Measurements from ENCODE around the gene SMIM13.

SMIM13 gene

DNA sequence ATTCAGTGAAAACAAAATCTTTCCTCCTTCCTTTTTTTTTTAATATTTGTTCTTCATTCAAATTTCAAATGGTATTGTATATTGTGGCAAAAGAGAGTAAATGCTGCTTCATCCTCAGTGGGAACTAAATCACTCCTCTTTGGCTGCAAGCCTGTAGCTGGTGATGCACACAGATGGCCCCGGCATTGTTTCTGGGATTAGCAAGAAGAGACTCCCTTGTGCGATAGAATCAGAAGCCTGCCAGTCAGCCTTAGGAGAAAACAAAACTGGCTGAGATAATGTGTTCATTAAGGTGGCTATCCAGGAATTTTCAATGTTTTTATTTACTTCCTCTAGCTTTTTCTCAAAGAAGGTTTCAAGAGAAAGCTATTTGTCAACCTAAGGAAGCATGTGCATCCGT is 28.8 kb upstream of the SMIM13 start:
- no peak overlapping the region for H3K4me3 ChIP-seq (ENCODE audit: low read depth, low read length)
- TF ChIP-seq, protein P1, sequence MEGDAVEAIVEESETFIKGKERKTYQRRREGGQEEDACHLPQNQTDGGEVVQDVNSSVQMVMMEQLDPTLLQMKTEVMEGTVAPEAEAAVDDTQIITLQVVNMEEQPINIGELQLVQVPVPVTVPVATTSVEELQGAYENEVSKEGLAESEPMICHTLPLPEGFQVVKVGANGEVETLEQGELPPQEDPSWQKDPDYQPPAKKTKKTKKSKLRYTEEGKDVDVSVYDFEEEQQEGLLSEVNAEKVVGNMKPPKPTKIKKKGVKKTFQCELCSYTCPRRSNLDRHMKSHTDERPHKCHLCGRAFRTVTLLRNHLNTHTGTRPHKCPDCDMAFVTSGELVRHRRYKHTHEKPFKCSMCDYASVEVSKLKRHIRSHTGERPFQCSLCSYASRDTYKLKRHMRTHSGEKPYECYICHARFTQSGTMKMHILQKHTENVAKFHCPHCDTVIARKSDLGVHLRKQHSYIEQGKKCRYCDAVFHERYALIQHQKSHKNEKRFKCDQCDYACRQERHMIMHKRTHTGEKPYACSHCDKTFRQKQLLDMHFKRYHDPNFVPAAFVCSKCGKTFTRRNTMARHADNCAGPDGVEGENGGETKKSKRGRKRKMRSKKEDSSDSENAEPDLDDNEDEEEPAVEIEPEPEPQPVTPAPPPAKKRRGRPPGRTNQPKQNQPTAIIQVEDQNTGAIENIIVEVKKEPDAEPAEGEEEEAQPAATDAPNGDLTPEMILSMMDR (IDR thresholded peaks at IDR 0.05; ENCODE audit: insufficient read depth, low read length, missing control alignments) = no peak
- ChIA-PET POLR2A (no interaction called here), CTCF (interaction anchor here (0.6 to 7.3 kb wide), 13 partner anchors 7 to 586 kb away, joined by 3 to 222 read pairs (median 5); partner anchors contain the start of gene ELOVL2)
- DNase-seq (ENCODE audit: low read depth, low spot score) = no peak

DNA sequence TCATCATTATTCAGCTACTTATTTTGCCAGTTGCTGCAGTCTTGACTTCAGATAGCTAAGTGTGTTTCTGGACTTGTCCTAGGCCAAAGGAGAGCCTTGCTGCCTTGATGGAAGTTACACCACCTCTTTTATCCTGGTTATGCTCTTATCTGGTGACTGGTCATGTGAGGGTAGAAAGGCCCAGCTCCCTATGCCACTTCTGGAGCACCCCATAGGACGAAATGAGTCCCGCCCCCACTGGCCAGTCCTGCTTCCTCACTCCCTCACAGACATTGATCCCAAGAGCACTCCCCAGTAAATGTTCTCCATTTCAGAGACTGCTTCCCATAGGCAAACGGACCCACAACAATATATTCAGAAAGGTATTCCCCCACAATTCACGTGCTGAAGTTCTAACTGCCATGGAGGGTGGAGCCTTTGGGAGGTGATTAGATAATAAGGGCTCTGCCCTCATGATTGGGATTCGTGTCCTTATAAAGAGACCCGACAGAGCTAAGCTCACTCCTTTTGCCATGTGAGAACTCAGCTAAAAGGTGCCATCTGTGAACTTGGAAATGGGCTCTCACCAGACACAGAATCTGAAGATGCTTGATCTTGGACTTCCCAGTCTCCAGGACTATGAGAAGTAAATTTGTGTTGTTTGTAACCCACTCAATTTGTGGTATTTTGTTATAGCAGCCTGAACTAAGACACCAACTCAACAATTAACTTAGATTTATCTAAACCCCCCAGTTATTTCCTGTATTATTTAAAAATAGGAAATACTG is 28.0 kb upstream of the SMIM13 start:
- CTCF ChIA-PET = interaction anchor here (0.7 to 7.3 kb wide), 13 partner anchors 9 to 587 kb away, joined by 3 to 222 read pairs (median 5); partner anchors contain the start of gene ELOVL2
- no peak for DNase-seq (ENCODE audit: low read depth, low spot score)
- TF ChIP-seq, protein P1 (IDR thresholded peaks at IDR 0.05; ENCODE audit: insufficient read depth, low read length, missing control alignments) = no peak
- POLR2A ChIA-PET = no interaction called here
- H3K4me3 ChIP-seq (ENCODE audit: low read depth, low read length) = no peak overlapping the region

DNA sequence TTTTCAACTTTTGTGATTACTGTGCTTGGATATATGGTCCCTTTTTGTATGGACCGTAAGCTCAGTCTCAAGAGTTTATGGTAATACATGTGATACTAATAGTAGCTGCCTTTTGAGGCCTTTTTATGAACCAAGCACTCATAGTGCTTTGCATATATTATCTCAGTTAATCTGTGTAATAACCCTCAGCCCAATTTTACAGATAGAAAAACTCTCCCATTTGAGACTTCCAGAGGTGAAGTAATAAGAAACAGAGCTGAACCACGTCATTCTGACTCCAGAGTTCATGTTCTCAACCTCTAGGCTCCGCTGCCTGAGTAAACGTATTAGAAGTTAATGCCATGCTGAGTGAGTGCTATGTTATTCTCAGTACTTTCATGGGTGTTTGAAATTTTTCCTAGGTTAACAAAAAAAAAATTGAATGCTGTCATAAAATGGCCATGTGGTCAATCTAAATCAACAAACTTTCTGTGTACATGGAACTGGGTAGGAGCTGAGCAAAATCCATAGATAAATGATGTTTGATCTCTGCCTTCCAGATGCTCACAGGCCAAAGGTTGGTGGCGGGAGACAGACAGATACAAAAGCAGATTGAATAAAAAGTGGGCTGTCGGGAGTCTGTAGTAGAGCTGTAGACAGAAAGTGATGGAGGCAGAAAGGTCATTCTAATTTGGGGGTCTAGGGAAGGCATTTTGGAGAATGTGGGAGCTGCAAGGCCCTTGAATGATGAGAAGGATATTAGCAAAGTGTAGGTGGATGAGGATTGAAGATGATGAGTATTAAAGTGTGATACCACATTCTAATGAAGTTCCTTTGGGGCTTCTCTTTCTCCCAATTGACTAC is 26.9 kb upstream of the SMIM13 start:
- CTCF ChIA-PET = interaction anchor here (0.7 to 7.3 kb wide), 12 partner anchors 8 to 509 kb away, joined by 3 to 222 read pairs (median 6); no protein-coding TSS in a partner anchor
- POLR2A ChIA-PET = no interaction called here
- TF ChIP-seq, protein P1 (IDR thresholded peaks at IDR 0.05; ENCODE audit: insufficient read depth, low read length, missing control alignments) = no peak
- no peak overlapping the region for H3K4me3 ChIP-seq (ENCODE audit: low read depth, low read length)
- DNase-seq (ENCODE audit: low read depth, low spot score) = no peak

DNA sequence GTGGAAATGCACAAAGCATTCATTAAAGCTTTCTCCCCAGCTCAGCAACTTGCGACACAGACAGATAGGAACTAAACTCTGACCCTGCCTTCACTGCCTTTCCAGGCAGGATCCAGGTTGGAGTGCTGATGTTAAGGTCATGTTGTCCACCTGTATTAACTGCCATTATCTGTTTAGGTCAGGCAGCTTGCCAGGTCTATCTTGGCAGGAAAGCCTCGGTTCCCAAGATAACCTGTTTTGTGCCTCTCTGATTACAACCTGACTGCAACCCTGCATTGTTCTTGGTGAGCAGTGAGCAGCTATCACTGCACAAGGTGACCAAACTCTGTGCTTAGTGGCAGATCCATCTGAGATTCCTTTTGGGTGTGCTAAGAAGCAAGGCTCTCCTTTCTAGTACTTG is 26.3 kb upstream of the SMIM13 start:
- TF ChIP-seq, protein P1 (IDR thresholded peaks at IDR 0.05; ENCODE audit: insufficient read depth, low read length, missing control alignments) = no peak
- H3K4me3 ChIP-seq (ENCODE audit: low read depth, low read length) = no peak overlapping the region
- DNase-seq (ENCODE audit: low read depth, low spot score) = no peak
- ChIA-PET POLR2A (no interaction called here), CTCF (interaction anchor here (0.7 to 7.3 kb wide), 10 partner anchors 10 to 508 kb away, joined by 3 to 222 read pairs (median 7); no protein-coding TSS in a partner anchor)

DNA sequence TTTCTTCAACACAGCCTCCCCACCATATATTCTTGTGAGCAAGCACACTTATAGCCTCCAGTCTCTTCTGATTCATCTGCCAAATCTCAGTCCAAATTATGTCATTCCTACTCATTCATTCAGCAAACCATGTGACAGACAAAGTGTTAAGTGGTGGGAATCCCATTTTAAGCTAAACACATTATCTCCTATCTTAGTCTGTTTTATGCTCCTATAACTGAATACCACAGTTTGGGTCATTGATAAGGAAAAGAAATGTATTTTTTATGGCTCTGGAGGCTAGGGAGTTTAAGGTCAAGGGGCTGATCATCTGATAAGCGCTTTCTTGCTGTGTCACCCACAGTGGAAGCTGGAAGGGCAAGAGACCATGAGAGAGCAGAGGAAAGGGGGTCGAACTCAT is 23.9 kb upstream of the SMIM13 start:
- no peak for DNase-seq (ENCODE audit: low read depth, low spot score)
- no peak overlapping the region for H3K4me3 ChIP-seq (ENCODE audit: low read depth, low read length)
- ChIA-PET CTCF (interaction anchor here (0.9 to 9.7 kb wide), 16 partner anchors 9 to 508 kb away, joined by 3 to 413 read pairs (median 10); no protein-coding TSS in a partner anchor), POLR2A (no interaction called here)
- TF ChIP-seq, protein P1 (IDR thresholded peaks at IDR 0.05; ENCODE audit: insufficient read depth, low read length, missing control alignments) = no peak

DNA sequence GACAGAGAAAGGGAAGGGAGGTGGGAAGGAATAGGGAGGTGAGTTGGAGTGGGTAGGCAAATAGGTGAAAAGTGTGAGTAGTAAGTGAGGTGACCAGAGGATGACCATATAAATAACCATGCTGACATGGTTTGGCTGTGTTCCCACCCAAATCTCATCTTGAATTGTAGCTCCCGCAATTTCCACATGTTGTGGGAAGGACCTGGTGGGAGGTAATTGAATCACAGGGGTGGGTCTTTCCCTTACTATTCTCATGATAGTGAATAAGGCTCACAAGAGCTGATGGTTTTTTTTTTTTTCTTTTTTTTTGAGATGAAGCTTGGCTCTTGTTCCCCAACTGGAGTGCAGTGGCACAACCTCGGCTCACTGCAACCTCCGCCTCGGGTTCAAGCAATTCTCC is 21.5 kb upstream of the SMIM13 start:
- CTCF ChIA-PET = interaction anchor here (1.1 to 9.7 kb wide), 6 partner anchors 9 to 503 kb away, joined by 3 to 413 read pairs (median 22); no protein-coding TSS in a partner anchor
- TF ChIP-seq, protein P1 (IDR thresholded peaks at IDR 0.05; ENCODE audit: insufficient read depth, low read length, missing control alignments) = no peak
- POLR2A ChIA-PET = no interaction called here
- no peak overlapping the region for H3K4me3 ChIP-seq (ENCODE audit: low read depth, low read length)
- DNase-seq (ENCODE audit: low read depth, low spot score) = no peak

Measured in AG04449 (cell line).